Endothelial cell of hepatic sinusoid (primary cell): Measurements from ENCODE around the gene PLCG2.

ENCODE experiments used
- in situ Hi-C: cut with HindIII; loops from 2 replicates; pipeline ENCODE4 v1.10.0; 2017; ENCODE audit warnings: low sequenced_read_pairs

Gene PLCG2

GRCh38 chr16:81814751-81815428 is 35.8 kb downstream of the PLCG2 start:
- in situ Hi-C loops, result no loop called here

GRCh38 chr16:81815429-81815766 is 36.3 kb downstream of the PLCG2 start:
- in situ Hi-C loops, result no loop called here

GRCh38 chr16:81816351-81816750 is 37.3 kb downstream of the PLCG2 start:
- in situ Hi-C loops, result no loop called here

- in situ Hi-C loops, result no loop called here
Observed at GRCh38 chr16:81816793-81817210, 37.7 kb downstream of the PLCG2 start.

GRCh38 chr16:81817296-81817695 is 38.2 kb downstream of the PLCG2 start:
- in situ Hi-C loops, result no loop called here

- in situ Hi-C loops, result no loop called here
Observed at GRCh38 chr16:81817789-81818567, 38.9 kb downstream of the PLCG2 start.

- in situ Hi-C loops, result no loop called here
Observed at GRCh38 chr16:81818568-81818896, 39.4 kb downstream of the PLCG2 start.

GRCh38 chr16:81818905-81819304 is 39.8 kb downstream of the PLCG2 start:
- in situ Hi-C loops, result no loop called here

GRCh38 chr16:81821436-81822128 is 42.5 kb downstream of the PLCG2 start:
- in situ Hi-C loops, result no loop called here

GRCh38 chr16:81823111-81823510 is 44.0 kb downstream of the PLCG2 start:
- in situ Hi-C loops, result no loop called here

GRCh38 chr16:81823734-81824133 is 44.6 kb downstream of the PLCG2 start:
- in situ Hi-C loops, result no loop called here

- in situ Hi-C loops, result no loop called here
Observed at GRCh38 chr16:81826523-81826922, 47.4 kb downstream of the PLCG2 start.

- in situ Hi-C loops, result no loop called here
Observed at GRCh38 chr16:81830845-81831540, 51.9 kb downstream of the PLCG2 start.

- in situ Hi-C loops, result no loop called here
Observed at GRCh38 chr16:81831722-81832126, 52.6 kb downstream of the PLCG2 start.

- in situ Hi-C loops, result no loop called here
Observed at GRCh38 chr16:81832801-81833547, 53.9 kb downstream of the PLCG2 start.

- in situ Hi-C loops, result no loop called here
Observed at GRCh38 chr16:81833751-81834150, 54.7 kb downstream of the PLCG2 start.

GRCh38 chr16:81834868-81835267 is 55.8 kb downstream of the PLCG2 start:
- in situ Hi-C loops, result no loop called here

GRCh38 chr16:81836279-81837054 is 57.4 kb downstream of the PLCG2 start:
- in situ Hi-C loops, result no loop called here

- in situ Hi-C loops, result no loop called here
Observed at GRCh38 chr16:81837312-81837751, 58.2 kb downstream of the PLCG2 start.

- in situ Hi-C loops, result no loop called here
Observed at GRCh38 chr16:81838794-81839193, 59.7 kb downstream of the PLCG2 start.
